Measurements from ENCODE around the gene ETV2. TPM values are rescaled to one million over a fixed set of nuclear protein-coding genes. Genes with fewer than 3 reads are reported as not detected.
"Not testable (repeated sequence)": the region's sequence is repeated elsewhere in the genome, so short reads cannot be mapped to it uniquely, and the experiment has no call there.

ETV2 gene, protein sequence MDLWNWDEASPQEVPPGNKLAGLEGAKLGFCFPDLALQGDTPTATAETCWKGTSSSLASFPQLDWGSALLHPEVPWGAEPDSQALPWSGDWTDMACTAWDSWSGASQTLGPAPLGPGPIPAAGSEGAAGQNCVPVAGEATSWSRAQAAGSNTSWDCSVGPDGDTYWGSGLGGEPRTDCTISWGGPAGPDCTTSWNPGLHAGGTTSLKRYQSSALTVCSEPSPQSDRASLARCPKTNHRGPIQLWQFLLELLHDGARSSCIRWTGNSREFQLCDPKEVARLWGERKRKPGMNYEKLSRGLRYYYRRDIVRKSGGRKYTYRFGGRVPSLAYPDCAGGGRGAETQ
- total RNA-seq, result 1 to 10 TPM; 1.2 to 1.4 TPM

DNA sequence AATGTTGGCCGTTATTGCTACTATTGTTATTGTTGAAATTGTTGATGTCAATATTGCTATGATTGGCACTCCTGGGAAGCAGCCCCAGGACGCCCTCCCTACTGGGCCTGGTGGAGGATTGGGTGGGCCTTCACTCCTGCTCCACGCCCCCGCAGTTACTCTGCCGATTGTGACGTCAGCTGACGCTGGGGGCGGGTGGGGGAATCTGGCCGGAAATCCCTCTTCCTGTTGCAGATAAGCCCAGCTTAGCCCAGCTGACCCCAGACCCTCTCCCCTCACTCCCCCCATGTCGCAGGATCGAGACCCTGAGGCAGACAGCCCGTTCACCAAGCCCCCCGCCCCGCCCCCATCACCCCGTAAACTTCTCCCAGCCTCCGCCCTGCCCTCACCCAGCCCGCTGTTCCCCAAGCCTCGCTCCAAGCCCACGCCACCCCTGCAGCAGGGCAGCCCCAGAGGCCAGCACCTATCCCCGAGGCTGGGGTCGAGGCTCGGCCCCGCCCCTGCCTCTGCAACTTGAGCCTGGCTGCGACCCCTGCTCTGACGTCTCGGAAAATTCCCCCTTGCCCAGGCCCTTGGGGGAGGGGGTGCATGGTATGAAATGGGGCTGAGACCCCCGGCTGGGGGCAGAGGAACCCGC, at the start of gene ETV2:
Gene ETV2 (plus strand): TSS at position 231 of the 637 bp plus-strand sequence. CDS start 716 bp downstream, outside the sequence.
- TF ChIP-seq, protein P1, sequence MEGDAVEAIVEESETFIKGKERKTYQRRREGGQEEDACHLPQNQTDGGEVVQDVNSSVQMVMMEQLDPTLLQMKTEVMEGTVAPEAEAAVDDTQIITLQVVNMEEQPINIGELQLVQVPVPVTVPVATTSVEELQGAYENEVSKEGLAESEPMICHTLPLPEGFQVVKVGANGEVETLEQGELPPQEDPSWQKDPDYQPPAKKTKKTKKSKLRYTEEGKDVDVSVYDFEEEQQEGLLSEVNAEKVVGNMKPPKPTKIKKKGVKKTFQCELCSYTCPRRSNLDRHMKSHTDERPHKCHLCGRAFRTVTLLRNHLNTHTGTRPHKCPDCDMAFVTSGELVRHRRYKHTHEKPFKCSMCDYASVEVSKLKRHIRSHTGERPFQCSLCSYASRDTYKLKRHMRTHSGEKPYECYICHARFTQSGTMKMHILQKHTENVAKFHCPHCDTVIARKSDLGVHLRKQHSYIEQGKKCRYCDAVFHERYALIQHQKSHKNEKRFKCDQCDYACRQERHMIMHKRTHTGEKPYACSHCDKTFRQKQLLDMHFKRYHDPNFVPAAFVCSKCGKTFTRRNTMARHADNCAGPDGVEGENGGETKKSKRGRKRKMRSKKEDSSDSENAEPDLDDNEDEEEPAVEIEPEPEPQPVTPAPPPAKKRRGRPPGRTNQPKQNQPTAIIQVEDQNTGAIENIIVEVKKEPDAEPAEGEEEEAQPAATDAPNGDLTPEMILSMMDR (IDR thresholded peaks at IDR 0.05), result no peak
- no peak for ATAC-seq
- H3K36me3 Mint-ChIP-seq (ENCODE audit: low read depth), result peaks cover 10% of the 10 kb centered on the region
- CTCF ChIA-PET, result interaction anchor here (0.6 to 1.4 kb wide), 2 partner anchors 51 to 93 kb away, joined by 3 to 6 read pairs; no protein-coding TSS in a partner anchor
- intact Hi-C loops (cut with micrococcal nuclease), result no loop called here
- H3K27ac Mint-ChIP-seq, result peak within 1 kb of the TSS; percentile 79
- peak within 1 kb of the TSS; percentile 76 for H3K4me3 Mint-ChIP-seq
- H3K4me1 Mint-ChIP-seq (ENCODE audit: low read depth), result peaks cover 29% of the 10 kb centered on the region
- POLR2A ChIA-PET, result interaction anchor here (0.7 to 1.6 kb wide), 3 partner anchors 19 to 32 kb away, joined by 3 to 4 read pairs (median 3); no protein-coding TSS in a partner anchor
- no peaks in the 10 kb centered on the region for H3K9me3 Mint-ChIP-seq
- DNase-seq, result peak; percentile 81
- no peaks in the 10 kb centered on the region for H3K27me3 Mint-ChIP-seq

DNA sequence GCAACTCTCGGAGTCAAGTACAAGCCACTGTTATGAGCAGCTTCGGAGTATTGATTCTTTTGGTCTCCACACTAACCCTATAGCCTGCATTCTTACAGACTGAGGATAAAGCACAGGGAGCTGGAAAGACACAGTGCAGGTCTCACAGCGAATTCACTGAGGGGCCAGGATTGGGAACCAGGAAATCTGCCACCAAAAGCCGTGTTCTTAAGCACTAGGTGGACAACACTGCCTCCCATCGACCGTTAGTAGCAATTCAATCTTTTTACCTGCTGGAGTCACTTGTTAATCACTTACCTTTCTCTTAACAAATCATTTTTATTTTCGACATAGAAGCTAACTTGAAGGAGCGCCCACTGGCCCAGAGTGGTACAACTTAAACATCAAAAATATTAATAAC, 49.3 kb upstream of the ETV2 start:
- H3K27me3 Mint-ChIP-seq, result peaks cover 7% of the 10 kb centered on the region
- peak; percentile 55 for DNase-seq

DNA sequence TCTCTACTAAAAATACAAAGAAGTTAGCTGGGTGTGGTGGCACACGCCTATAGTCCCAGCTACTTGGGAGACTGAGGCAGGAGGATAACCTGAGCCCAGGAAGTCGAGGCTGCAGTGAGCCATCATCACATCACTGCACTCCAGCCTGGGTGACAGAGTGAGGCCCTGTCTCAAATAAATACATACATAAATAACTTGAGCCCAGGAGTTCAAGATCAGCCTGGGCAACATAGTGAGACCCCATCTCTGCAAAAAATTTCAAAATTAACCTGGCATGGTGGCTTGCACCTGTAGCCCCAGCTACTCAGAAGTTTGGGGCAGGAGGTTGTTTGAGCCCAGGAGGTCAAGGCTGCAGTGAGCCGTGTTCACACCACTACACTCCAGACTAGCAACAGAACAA, 46.5 kb upstream of the ETV2 start:
- POLR2A ChIA-PET; H3K27ac Mint-ChIP-seq; H3K27me3 Mint-ChIP-seq; intact Hi-C loops (cut with micrococcal nuclease); H3K4me1 Mint-ChIP-seq (ENCODE audit: low read depth); H3K36me3 Mint-ChIP-seq (ENCODE audit: low read depth); H3K4me3 Mint-ChIP-seq; H3K9me3 Mint-ChIP-seq; ATAC-seq; DNase-seq: not testable (repeated sequence)
- CTCF ChIA-PET, result interaction anchor here (0.7 kb wide), 1 partner anchor 269 kb away, joined by 4 read pairs; no protein-coding TSS in a partner anchor

More for the DNA sequence above, 49.3 kb upstream of the ETV2 start:
- H3K4me1 Mint-ChIP-seq (ENCODE audit: low read depth), result peaks cover 5% of the 10 kb centered on the region
- ChIA-PET CTCF (interaction anchor here (0.7 to 4.1 kb wide), 19 partner anchors 9 to 240 kb away, joined by 3 to 36 read pairs (median 4); no protein-coding TSS in a partner anchor), POLR2A (interaction anchor here (0.6 to 1.5 kb wide), 2 partner anchors 36 to 130 kb away, joined by 3 to 4 read pairs; partner anchors contain the start of gene RBM42)
- no peaks in the 10 kb centered on the region for H3K9me3 Mint-ChIP-seq
- no peak overlapping the region for H3K27ac Mint-ChIP-seq
- peak; percentile 54 for ATAC-seq
- TF ChIP-seq, protein P1 (IDR thresholded peaks at IDR 0.05), result peak; percentile 73
- intact Hi-C loops (cut with micrococcal nuclease), result loop anchor here (2.0 kb wide), 1 partner anchor 81 kb away; no protein-coding TSS in a partner anchor
- H3K4me3 Mint-ChIP-seq, result no peak overlapping the region
- no peaks in the 10 kb centered on the region for H3K36me3 Mint-ChIP-seq (ENCODE audit: low read depth)

DNA sequence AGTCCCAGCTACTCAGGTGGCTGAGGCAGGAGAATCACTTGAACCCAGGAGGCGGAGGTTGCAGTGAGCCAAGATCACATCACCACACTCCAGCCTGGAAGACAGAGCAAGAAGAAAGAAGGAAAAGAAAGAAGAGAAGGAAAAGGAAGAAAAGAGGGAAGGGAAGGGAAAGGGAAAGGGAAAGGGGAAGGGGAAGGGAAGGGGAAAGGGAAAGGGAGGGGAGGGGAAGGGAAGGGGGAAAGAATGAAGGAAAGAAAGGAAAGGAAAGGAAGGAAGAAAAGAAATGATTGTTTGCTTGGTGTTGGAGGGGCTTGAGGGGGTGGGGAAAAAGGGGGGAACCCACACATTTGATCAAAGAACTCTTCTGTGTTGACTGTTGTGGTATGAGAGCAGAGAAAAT, 45.6 kb upstream of the ETV2 start:
- TF ChIP-seq, protein P1 (IDR thresholded peaks at IDR 0.05), result no peak
- ChIA-PET CTCF (interaction anchor here (1.5 to 3.5 kb wide), 2 partner anchors 9 to 47 kb away, joined by 5 to 15 read pairs; no protein-coding TSS in a partner anchor), POLR2A (no interaction called here)
- no peak overlapping the region for H3K4me3 Mint-ChIP-seq
- DNase-seq (no peak), ATAC-seq (no peak)
- H3K9me3 Mint-ChIP-seq, result no peaks in the 10 kb centered on the region
- intact Hi-C loops (cut with micrococcal nuclease), result no loop called here
- no peak overlapping the region for H3K27ac Mint-ChIP-seq
- peaks cover 5% of the 10 kb centered on the region for H3K4me1 Mint-ChIP-seq (ENCODE audit: low read depth)
- peaks cover 8% of the 10 kb centered on the region for H3K27me3 Mint-ChIP-seq
- H3K36me3 Mint-ChIP-seq (ENCODE audit: low read depth), result no peaks in the 10 kb centered on the region

DNA sequence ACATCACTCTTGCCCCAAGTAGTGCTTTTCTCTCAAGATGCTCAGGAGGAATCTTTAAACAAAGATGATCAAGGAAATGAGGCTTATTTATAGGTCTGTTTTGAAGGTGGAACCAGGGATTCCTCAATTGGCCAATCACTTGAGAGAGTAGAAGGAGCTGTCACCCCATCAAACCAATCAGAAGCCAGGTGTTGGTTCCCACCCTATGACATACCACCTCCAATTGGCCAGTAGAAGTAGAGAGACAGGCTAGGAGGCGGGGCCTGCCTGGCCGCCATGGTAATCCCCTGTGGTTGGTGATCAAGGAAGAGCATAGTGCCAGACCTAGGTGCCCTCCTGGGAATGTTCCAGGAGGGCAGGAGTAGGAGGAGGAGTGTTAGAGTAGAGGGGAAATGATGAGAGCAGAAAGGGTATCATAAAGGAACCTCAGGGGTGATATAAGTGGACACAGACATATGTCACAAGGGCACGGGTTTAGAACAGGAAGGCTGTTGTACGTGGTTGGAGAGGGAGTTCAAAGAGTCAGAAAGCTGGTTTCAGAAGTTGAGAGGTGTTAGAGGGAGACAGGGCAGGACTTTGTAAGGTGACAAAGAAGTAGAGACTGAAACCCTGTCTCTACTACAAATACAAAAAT, 45.1 kb upstream of the ETV2 start:
- CTCF ChIA-PET, result interaction anchor here (1.5 to 3.5 kb wide), 2 partner anchors 9 to 48 kb away, joined by 5 to 15 read pairs; no protein-coding TSS in a partner anchor
- H3K4me1 Mint-ChIP-seq (ENCODE audit: low read depth), result peaks cover 5% of the 10 kb centered on the region
- H3K27me3 Mint-ChIP-seq, result peaks cover 8% of the 10 kb centered on the region
- no peak overlapping the region for H3K4me3 Mint-ChIP-seq
- intact Hi-C loops (cut with micrococcal nuclease), result no loop called here
- POLR2A ChIA-PET, result no interaction called here
- TF ChIP-seq, protein P1 (IDR thresholded peaks at IDR 0.05), result no peak
- H3K27ac Mint-ChIP-seq, result peak overlapping the region; percentile 59
- no peaks in the 10 kb centered on the region for H3K36me3 Mint-ChIP-seq (ENCODE audit: low read depth)
- DNase-seq, result peak; percentile 59
- ATAC-seq, result peak; percentile 93
- H3K9me3 Mint-ChIP-seq, result no peaks in the 10 kb centered on the region

All from activated CD8-positive, alpha-beta T cell treated with anti-CD3 and anti-CD28 coated beads for 36 hours (primary cell).